IPS-18c (cell line): ENCODE results near the gene NEK9.
"Not testable (repeated sequence)": the region's sequence is repeated elsewhere in the genome, so short reads cannot be mapped to it uniquely, and the experiment has no call there.

ENCODE experiments used
- H3K4me3 ChIP-seq: 2 replicates; pipeline ENCODE4 v1.7.0; 2013; ENCODE audit warnings: low read depth, mild to moderate bottlenecking, low read length, moderate library complexity; ENCODE audit not compliant: insufficient read depth
- H3K9me3 ChIP-seq: one replicate; pipeline ENCODE4 v1.6.1; 2013; ENCODE audit warnings: mild to moderate bottlenecking, low read length, moderate library complexity; ENCODE audit not compliant: control insufficient read depth, insufficient read depth

The NEK9 gene

GRCh38 chr14:75088566-75089373 is 38.1 kb downstream of the NEK9 start:
- H3K9me3 ChIP-seq = no peaks in the 10 kb centered on the region
- H3K4me3 ChIP-seq = no peak overlapping the region

DNA sequence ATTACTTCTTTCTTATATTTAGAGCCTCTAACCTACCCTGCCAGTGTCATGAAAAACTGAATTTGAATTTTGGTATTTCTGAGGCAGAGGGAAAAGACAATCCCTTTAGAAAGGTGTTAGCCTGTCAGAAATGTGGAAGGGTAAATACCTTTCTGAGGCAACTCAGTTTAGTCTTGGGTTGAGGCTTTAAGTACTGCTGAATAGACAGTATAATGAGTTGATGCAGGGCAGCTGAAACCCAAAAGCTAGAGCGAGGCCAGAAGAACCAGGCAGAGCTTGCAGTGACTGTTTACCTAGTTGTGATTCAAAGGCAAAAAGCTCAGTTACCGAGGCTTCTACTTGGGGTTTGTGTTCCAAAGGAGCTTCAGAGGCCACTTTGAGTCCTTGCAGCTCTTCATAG is 38.7 kb downstream of the NEK9 start:
- Histone ChIP-seq H3K9me3 (no peaks in the 10 kb centered on the region), H3K4me3 (no peak overlapping the region)

DNA sequence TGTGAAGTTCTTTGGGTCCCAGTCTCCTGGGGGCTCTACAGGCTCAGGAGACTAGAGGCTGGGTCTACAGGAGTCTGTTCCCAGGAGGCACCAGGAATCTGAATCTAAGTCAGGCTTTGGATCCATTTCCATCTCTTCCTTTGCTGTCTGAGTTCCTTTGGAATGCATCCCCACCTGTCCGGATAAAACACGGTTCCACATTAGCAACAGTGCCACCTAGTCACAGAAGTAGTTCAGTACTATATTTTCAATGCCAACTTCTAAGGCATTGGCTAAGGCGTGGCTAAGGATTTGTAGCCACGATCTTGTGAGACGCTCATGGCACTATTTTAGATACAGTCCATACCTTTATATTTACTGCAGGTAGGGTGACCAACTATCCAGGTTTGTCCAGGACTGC is 42.3 kb downstream of the NEK9 start:
- Histone ChIP-seq H3K9me3 (no peaks in the 10 kb centered on the region), H3K4me3 (no peak overlapping the region)

GRCh38 chr14:75083271-75083670 is 43.6 kb downstream of the NEK9 start:
- Histone ChIP-seq H3K4me3 (no peak overlapping the region), H3K9me3 (no peaks in the 10 kb centered on the region)

DNA sequence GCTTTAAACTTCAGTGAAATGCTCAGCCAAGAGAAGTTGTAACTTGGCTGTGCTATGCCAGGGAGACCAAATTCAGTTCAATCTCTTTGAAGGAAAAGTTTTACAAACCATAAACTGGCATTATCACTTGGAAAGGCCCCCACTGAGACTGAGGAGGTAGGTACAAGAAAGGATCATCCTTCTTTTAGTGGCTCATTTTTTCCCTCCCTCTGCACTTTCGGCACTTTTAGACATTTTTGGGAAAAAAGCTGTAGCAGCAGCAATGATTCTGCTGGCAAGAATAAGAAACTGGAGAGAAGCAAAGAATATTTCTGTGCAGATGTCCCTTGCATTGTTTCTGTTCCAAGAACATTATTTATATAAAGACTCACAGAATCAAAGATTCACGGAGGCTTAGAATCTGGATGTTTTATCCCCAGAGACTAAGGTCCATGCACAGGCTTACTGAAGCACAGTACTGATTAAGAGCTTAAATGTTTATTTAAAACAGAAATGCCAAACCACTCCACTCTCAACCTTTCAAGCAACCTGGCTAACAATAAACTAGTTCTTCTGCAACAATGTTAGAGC is 45.1 kb downstream of the NEK9 start:
- no peak overlapping the region for H3K4me3 ChIP-seq
- no peaks in the 10 kb centered on the region for H3K9me3 ChIP-seq

- H3K9me3 ChIP-seq = no peaks in the 10 kb centered on the region
- no peak overlapping the region for H3K4me3 ChIP-seq
These were observed 47.3 kb downstream of the NEK9 start for GRCh38 chr14:75079521-75079920.

- Histone ChIP-seq H3K9me3 (no peaks in the 10 kb centered on the region), H3K4me3 (no peak overlapping the region)
These were observed 49.1 kb downstream of the NEK9 start for GRCh38 chr14:75077794-75078193.

DNA sequence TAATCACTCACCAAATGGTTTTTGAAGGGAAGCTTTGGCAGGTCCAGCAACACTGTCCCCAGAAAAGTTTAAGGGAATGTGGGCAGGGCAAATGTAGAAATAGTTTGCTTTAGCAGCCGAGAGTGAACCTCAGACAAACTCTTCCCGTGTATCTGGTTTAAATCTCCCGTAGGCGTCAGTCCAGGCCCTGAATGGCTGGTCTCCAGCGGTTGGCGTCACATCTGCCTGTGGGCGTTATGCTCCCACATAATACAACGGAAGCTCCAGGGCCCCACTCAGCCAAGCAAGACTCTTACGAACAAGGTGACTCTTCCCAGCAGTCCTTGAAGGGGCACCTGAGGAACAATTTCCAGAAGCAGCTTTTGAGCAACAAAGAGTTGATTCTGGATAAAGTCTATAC is 56.5 kb downstream of the NEK9 start:
- no peak overlapping the region for H3K4me3 ChIP-seq
- no peaks in the 10 kb centered on the region for H3K9me3 ChIP-seq

- no peaks in the 10 kb centered on the region for H3K9me3 ChIP-seq
- peak overlapping the region; percentile 74 for H3K4me3 ChIP-seq
These were observed 57.1 kb downstream of the NEK9 start for GRCh38 chr14:75069811-75070145.

DNA sequence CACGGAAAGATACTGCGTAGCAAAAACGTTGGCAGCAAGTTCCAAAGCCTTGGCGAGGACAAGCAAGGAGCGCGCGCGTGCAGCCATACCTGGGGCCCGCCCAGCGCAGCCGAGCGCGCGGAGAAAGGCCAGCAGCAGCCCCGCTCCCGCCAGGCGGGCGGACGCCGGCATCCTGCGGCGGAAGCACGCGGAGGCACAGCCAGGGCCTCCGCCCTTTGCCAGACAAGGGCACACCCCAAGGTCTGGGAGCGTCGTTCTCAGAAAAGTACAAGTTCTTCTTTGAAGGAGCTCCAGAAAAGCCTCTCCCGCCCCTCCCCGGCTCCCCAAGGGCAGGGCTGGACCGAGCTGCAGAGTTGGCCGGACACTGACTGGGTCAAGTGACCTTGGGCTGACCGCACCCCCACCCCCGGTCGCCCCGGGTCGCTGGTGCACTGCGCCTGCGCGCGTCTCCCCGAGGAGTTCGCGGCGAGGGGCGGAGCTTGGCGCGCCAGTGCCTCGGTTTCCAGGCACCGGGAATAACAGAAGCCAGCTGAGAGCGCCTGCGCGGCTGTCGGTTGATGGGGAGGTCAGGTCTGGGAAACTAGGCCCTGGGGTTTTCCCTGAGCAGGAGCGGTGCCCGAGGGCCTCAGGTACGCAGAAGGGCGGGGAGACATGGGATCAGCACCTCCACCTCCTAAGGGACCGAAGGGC is 57.6 kb downstream of the NEK9 start, which contains the start of gene ZC2HC1C:
Gene ZC2HC1C (plus strand): TSS at position 521 of the 690 bp plus-strand sequence. CDS start 933 bp downstream, outside the sequence.
- Histone ChIP-seq H3K4me3 (peak within 1 kb of the TSS; percentile 74), H3K9me3 (no peaks in the 10 kb centered on the region)

DNA sequence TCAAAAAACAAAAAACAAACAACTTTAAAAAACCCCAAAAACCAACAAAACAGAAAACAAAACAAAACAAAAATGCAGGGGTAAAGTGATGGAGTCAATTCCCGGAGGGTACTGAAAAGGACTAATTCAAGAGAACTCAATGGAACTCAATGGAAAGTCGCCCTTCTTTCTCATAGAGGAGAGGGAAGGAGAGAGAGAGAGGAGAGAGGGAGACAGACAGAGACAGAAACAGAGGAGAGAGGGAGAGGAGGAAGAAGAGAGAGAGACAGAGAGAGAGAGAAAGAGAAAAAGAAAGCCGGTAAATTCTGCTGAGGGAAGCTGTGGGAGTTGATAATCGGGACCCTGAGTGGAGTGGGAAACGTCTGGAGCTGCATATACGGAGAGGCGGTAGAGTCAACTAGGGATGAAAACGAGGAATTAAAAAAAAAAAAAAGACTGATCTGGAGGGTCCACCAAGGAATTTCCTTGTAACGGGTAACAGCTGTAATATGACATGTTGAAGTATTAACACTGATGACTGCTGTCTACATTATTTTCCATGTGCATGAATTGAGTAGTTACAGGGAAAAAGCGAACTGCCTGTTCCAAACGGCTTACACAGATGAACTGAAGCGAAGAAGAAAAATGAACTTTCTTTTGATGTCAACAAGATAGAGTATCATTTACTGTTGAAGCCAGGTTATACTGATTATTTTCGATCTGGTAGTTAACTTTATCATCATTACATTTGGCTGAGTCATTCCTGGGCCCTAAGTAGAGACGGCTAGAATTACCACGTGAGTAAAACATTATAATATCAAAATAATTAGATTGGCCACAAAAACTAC is 58.3 kb downstream of the NEK9 start:
- H3K4me3 ChIP-seq = peak overlapping the region; percentile 74
- no peaks in the 10 kb centered on the region for H3K9me3 ChIP-seq

DNA sequence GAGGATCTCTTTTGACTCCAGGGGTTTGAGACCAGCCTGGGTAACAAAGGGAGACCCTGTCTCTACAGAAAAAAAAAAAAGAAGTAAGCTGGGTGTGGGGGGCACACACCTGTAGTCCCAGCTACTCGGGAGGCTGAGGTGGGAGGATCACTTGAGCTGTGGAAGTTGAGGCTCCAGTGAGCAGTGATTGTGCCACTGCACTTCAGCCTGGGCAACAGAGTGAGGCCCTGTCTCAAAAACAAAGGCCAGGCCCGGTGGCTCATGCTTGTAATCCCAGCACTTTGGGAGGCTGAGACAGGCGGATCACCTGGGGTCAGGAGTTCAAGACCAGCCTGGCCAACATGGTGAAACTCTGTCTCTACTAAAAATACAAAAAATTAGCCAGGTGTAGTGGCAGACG is 59.1 kb downstream of the NEK9 start:
- H3K9me3 ChIP-seq = not testable (repeated sequence)
- H3K4me3 ChIP-seq = 0 out of 2 replicates have a peak overlapping the region, but pooled peaks have one; percentile 6

DNA sequence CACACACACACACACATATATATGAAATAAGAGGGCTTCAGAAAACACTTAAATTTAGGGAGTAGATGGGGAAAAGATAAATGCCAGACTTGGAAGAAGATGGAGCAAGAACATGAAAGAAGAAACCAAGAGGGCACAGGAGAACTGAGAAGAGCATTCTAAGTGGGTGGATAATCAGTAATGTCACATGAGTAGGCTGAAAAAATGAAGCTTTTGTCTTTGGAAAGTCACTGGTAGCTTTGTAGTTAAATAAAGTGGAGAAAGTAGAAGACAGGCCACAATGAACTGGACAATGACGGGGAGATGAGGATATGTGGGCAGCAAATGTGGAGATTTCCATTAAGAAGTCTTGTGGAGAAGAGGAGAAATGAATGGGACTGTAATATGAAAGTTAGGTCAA is 59.6 kb downstream of the NEK9 start:
- Histone ChIP-seq H3K4me3 (no peak overlapping the region), H3K9me3 (no peaks in the 10 kb centered on the region)

DNA sequence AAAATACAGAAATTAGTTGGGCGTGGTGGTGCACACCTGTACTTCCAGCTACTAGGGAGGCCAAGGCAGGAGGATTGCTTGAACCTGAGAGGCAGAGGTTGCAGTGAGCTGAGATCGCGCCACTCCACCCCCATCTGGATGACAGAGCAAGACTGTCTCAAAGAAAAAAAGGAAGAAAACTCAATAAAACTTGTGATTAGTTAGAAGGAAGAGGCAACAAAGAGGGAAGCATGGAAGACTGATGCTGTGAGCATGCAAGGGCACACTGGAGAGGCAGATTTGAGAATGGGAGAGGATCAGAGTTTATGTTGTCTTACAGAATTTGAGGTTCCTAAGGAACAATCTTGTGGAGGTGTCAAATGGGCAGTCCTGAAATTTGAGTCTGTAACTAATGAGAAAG is 60.2 kb downstream of the NEK9 start:
- Histone ChIP-seq H3K9me3 (no peaks in the 10 kb centered on the region), H3K4me3 (no peak overlapping the region)

- Histone ChIP-seq H3K9me3 (no peaks in the 10 kb centered on the region), H3K4me3 (peak overlapping the region; percentile 72; the same call in 1 of the 2 replicates)
These were observed 62.7 kb downstream of the NEK9 start for GRCh38 chr14:75064205-75064567.

DNA sequence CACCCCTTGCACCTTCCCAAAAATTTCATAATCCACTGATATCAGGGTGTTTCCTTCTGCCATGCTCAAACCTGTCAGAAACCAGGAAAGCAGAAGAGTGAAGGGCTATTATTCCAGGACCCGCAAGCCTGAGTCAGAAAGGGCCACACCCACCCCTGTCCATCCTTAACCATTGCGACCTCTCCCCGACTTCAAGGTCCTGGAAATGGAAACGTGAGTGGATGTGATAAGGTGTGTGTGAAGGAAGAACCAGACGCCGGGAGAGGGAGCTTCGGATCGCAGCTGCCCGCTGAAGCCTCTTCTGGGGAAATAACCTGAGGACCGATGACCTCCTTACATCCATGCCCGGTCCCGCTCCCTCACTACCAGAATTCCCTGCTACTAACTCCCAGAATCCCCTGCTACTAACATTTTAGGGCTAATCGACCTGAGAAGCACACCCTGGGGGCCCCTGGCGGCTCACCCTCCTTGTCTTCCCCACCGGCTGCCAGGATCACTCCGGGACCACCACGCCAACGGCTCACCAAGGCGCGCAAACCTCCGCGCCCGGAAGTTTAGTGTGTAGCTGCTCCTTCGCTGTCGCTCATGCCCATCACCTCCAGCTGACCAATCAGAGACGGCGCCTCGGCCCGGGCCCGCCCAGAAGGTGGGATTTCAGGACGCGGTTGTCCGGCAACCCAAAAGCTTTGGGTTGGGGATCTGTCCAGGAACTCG is 63.2 kb downstream of the NEK9 start, which contains the start of gene ACYP1:
Gene ACYP1 (minus strand): TSS at position 534 of the 714 bp plus-strand sequence. CDS start 471 bp downstream, at position 63.
- peak within 1 kb of the TSS; percentile 72 for H3K4me3 ChIP-seq

GRCh38 chr14:75063013-75063412 is 63.8 kb downstream of the NEK9 start:
- peak overlapping the region; percentile 72 for H3K4me3 ChIP-seq
- no peaks in the 10 kb centered on the region for H3K9me3 ChIP-seq

More for the DNA sequence above, 63.2 kb downstream of the NEK9 start, which contains the start of gene ACYP1:
- H3K9me3 ChIP-seq = no peaks in the 10 kb centered on the region
